Panc1 (cell line): ENCODE measurements around the gene AQP5. TPM values are rescaled to one million over a fixed set of nuclear protein-coding genes. Genes with fewer than 3 reads are reported as not detected.

Experiments used
- ATAC-seq: fragments of 200-7000 bp; cut with Tn5 transposase; 2 replicates; pipeline ENCODE4 v1.9.1; 2020; ENCODE audit warnings: mild to moderate bottlenecking, moderate library complexity
- BruUV-seq: library from RNA; stranded (reverse); fragments of 400-500 nt; replicated peaks from 2 replicates; lab custom pipeline; 2021; lab: Mats Ljungman, UMichigan
- CTCF ChIA-PET: fragments of 300-600 bp; sonication (Branson Sonifier 250); formaldehyde crosslinking; loops from one replicate; lab custom pipeline; 2022; ENCODE audit warnings: antibody characterized with exemption; lab: Charles Lee
- POLR2A ChIA-PET: fragments of 300-600 bp; sonication (Branson Sonifier 250); formaldehyde crosslinking; loops from one replicate; lab custom pipeline; 2022; ENCODE audit warnings: antibody characterized with exemption; lab: Charles Lee
- DNase-seq: peaks from one replicate; pipeline ENCODE4 v3.0.0-alpha.2; 2010; ENCODE audit warnings: low read depth, low spot score
- H3K27ac ChIP-seq: 2 replicates; pipeline ENCODE4 v1.5.1; 2011; ENCODE audit warnings: mild to moderate bottlenecking, low read length, inconsistent platforms
- H3K27me3 ChIP-seq: fragments of 200-500 bp; sonication (Bioruptor generic); 2 replicates; pipeline ENCODE4 v1.6.0; 2014; ENCODE audit warnings: low read length, inconsistent platforms; ENCODE audit not compliant: control insufficient read depth, insufficient read depth
- H3K36me3 ChIP-seq: fragments of 200-500 bp; sonication (Bioruptor generic); 2 replicates; pipeline ENCODE4 v1.5.1; 2014; ENCODE audit warnings: inconsistent platforms, mild to moderate bottlenecking, low read length, moderate library complexity; ENCODE audit not compliant: control insufficient read depth, insufficient read depth
- H3K4me1 ChIP-seq: 2 replicates; pipeline ENCODE4 v1.5.1; 2011; ENCODE audit warnings: inconsistent platforms, mild to moderate bottlenecking, low read length, moderate library complexity; ENCODE audit not compliant: control insufficient read depth, insufficient read depth
- H3K4me3 ChIP-seq, 2 experiments: 2 replicates each; pipeline ENCODE4 v1.5.1; 2011 to 2012; ENCODE audit warnings: low read depth in 2 of 2, low read length in 2 of 2, mild to moderate bottlenecking in 2 of 2, inconsistent platforms in 1 of 2, moderate library complexity in 1 of 2
- H3K9me3 ChIP-seq: fragments of 200-500 bp; sonication (Bioruptor generic); 2 replicates; pipeline ENCODE4 v1.5.1; 2014; ENCODE audit warnings: low read depth, mild to moderate bottlenecking, inconsistent platforms, low read length, moderate library complexity; ENCODE audit not compliant: control insufficient read depth, insufficient read depth
- CTCF ChIP-seq: fragments of 450-650 bp; IDR thresholded peaks from 2 replicates; pipeline ENCODE4 v1.5.1; 2017; ENCODE audit warnings: mild to moderate bottlenecking
- POLR2AphosphoS5 ChIP-seq: IDR thresholded peaks from 2 replicates; pipeline ENCODE4 v1.6.1; 2012; ENCODE audit warnings: mild to moderate bottlenecking, low read depth, low read length, moderate library complexity
- REST ChIP-seq, 2 experiments: IDR thresholded peaks; 2 replicates each; pipeline ENCODE4 v1.6.1; 2011 to 2012; ENCODE audit warnings: low read depth in 2 of 2, control low read depth in 1 of 2, low read length in 1 of 2, mild to moderate bottlenecking in 1 of 2, moderate library complexity in 1 of 2; ENCODE audit not compliant: insufficient read depth in 1 of 2
- SIN3A ChIP-seq: IDR thresholded peaks from 2 replicates; pipeline ENCODE4 v1.6.1; 2012; ENCODE audit warnings: low read depth, mild to moderate bottlenecking, low read length, moderate library complexity, borderline replicate concordance; ENCODE audit not compliant: insufficient read depth
- TCF7L2 ChIP-seq: IDR thresholded peaks from 2 replicates; pipeline ENCODE4 v1.6.1; 2011; ENCODE audit warnings: mild to moderate bottlenecking, low read depth, low read length, inconsistent platforms
- in situ Hi-C: cut with HindIII; loops from 2 replicates; pipeline ENCODE4 v1.10.0; 2016; ENCODE audit warnings: low sequenced_read_pairs, low pct_unique_long_range_greater_than_20kb
- intact Hi-C: fragments of 100-400 bp; cut with micrococcal nuclease; formaldehyde crosslinking; loops from one replicate; pipeline ENCODE4 v1.10.0; 2022; ENCODE audit not compliant: unreplicated experiment
- total RNA-seq: library from RNA; stranded (reverse); gene quantifications from one replicate; pipeline ENCODE4 v1.2.1, GENCODE V29; 2021; ENCODE audit not compliant: unreplicated experiment

The AQP5 gene
- total RNA-seq, 1 experiment from 2014 or later: 0.72 TPM

- DNase-seq (no peak), ATAC-seq (no peak)
- H3K27ac ChIP-seq: no peak overlapping the region; the same call in 1 of the 2 replicates
- no peaks in the 10 kb centered on the region for H3K9me3 ChIP-seq
- POLR2A ChIA-PET: no interaction called here
- CTCF ChIA-PET: no interaction called here
- no peaks in the 10 kb centered on the region for H3K36me3 ChIP-seq
- in situ Hi-C loops (no loop called here), intact Hi-C loops (no loop called here)
- no peak overlapping the region for H3K4me3 ChIP-seq
- BruUV-seq: no TSS peak
- H3K27me3 ChIP-seq: no peaks in the 10 kb centered on the region
- no peaks in the 10 kb centered on the region for H3K4me1 ChIP-seq
- TF ChIP-seq SIN3A (no peak), POLR2AphosphoS5 (no peak), REST (IDR thresholded peaks at IDR 0.05; ENCODE audit: insufficient read depth in 1 of 2, low read depth in 2 of 2, low read length in 1 of 2) (no peak), TCF7L2 (no peak), CTCF (no peak)
Measured at GRCh38 chr12:49932023-49932422, 29.6 kb upstream of the AQP5 start.

- Histone ChIP-seq H3K27me3 (no peaks in the 10 kb centered on the region), H3K4me1 (no peaks in the 10 kb centered on the region), H3K27ac (no peak overlapping the region), H3K36me3 (no peaks in the 10 kb centered on the region), H3K4me3 (no peak overlapping the region), H3K9me3 (no peaks in the 10 kb centered on the region)
- intact Hi-C loops: no loop called here
- BruUV-seq: no TSS peak
- DNase-seq: no peak
- CTCF ChIA-PET: interaction anchor here (0.6 kb wide), 1 partner anchor 309 kb away, joined by 3 read pairs; the partner anchor contains the start of gene PRPF40B
- in situ Hi-C loops: no loop called here
- POLR2A ChIA-PET: no interaction called here
- TF ChIP-seq POLR2AphosphoS5 (no peak), REST (IDR thresholded peaks at IDR 0.05; ENCODE audit: insufficient read depth in 1 of 2, low read depth in 2 of 2, low read length in 1 of 2) (no peak), TCF7L2 (no peak), SIN3A (no peak), CTCF (no peak)
- ATAC-seq: no peak
Measured at GRCh38 chr12:49932533-49933130, 29.0 kb upstream of the AQP5 start.
